ENCODE results near the gene TRIM50.
"Not testable (repeated sequence)": the region's sequence is repeated elsewhere in the genome, so short reads cannot be mapped to it uniquely, and the experiment has no call there.

Gene TRIM50

DNA sequence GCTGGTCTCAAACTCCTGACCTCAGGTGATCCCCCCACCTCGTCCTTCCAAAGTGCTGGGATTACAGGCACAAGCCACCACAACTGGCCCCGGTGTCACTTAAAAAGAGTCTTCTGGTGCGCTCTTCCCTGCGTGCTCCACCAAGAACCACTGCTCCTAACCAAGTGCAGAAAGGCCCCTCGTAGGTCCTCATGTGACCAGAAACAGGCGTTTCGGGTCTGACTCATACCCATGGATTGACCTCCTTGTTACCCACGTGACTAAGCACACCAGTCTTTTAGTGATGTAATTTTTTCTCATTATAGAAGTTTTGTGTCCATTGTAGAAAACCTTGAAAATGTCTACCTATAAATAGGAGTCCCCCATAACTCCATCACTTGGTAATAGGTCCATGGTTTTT lies 14.0 kb upstream of the TRIM50 start:
- Mint-ChIP-seq H3K27me3 (peaks cover 20 to 48% of the 10 kb centered on the region in 2 donors), H3K4me1 (ENCODE audit: low read depth in 2 of 2) (no peaks in the 10 kb centered on the region), H3K27ac (no peak overlapping the region), H3K4me3 (no peak overlapping the region), H3K9me3 (no peaks in the 10 kb centered on the region), H3K36me3 (ENCODE audit: insufficient read depth) (no peaks in the 10 kb centered on the region)
- ATAC-seq (replicated peaks) (no peak), DNase-seq (no peak)

DNA sequence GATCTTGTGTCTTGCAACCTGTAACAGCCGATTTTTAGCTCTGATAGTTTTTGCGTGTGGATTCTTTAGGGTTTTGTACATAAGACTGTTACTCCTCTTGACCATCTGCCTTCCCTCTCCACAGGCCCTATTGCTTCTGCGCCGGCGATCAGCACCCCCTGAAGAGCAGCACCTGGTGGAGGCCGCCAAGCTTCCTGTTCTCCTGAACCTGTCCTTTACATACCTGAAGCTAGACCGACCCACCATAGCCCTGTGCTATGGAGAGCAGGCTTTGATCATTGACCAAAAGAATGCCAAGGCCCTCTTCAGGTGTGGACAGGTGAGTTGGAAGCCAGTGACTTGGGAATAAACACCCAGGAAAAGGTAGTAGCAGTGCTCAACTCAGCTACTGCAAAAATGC lies 12.6 kb upstream of the TRIM50 start:
- no peaks in the 10 kb centered on the region for H3K4me1 Mint-ChIP-seq (ENCODE audit: low read depth in 2 of 2)
- no peaks in the 10 kb centered on the region for H3K9me3 Mint-ChIP-seq
- H3K4me3 Mint-ChIP-seq: no peak overlapping the region
- peaks cover 20 to 35% of the 10 kb centered on the region in 2 donors for H3K27me3 Mint-ChIP-seq
- ATAC-seq (replicated peaks): no peak
- DNase-seq: no peak
- no peaks in the 10 kb centered on the region for H3K36me3 Mint-ChIP-seq (ENCODE audit: insufficient read depth)
- peak overlapping the region in 1 of 2 donors; percentile 2 for H3K27ac Mint-ChIP-seq

DNA sequence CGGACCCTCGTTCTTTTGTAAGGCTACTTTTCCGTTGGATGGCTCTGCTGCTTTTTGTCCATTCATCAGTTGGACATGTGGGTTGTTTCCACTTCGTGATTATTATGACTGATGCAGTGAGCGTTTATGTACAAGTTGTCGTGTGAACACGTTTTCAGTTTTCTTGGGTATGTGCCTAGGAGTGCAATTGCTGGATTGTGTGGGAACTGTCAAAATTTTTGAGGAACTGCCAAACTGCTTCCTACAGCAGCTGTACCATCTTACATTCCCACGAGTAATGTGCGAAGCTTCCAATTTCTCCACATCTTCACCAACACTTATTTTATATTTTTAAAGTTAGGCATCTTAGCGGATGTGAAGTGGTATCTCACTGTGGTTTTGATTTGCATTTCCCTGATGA lies 10.4 kb upstream of the TRIM50 start:
- Mint-ChIP-seq H3K4me3 (no peak overlapping the region), H3K36me3 (ENCODE audit: insufficient read depth) (no peaks in the 10 kb centered on the region), H3K27me3 (peaks cover 15 to 18% of the 10 kb centered on the region in 2 donors), H3K27ac (no peak overlapping the region), H3K9me3 (no peaks in the 10 kb centered on the region), H3K4me1 (ENCODE audit: low read depth in 2 of 2) (no peaks in the 10 kb centered on the region)
- DNase-seq (no peak), ATAC-seq (replicated peaks) (no peak)

DNA sequence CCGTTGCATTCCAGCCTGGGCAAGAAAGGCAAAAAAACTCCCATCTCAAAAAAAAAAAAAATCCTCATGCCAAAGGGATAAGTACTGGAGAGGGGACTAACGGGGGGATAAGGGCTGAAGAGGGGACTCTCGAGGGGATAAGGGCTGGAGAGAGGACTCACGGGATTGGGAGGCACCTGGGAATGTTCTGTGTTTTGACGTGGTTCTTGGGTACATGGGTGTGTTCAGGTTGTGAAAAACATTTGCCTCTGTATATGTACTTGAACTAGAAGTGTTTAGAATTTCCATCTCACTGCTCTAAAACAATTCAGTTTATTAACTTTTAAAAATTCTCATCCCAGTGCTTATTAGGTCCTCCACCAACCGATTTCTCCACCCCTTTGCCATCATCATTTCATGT lies 4.6 kb upstream of the TRIM50 start:
- DNase-seq (no peak), ATAC-seq (replicated peaks) (no peak)
- H3K27me3 Mint-ChIP-seq: no peaks in the 10 kb centered on the region
- no peak overlapping the region for H3K27ac Mint-ChIP-seq
- no peak overlapping the region for H3K4me3 Mint-ChIP-seq
- no peaks in the 10 kb centered on the region for H3K36me3 Mint-ChIP-seq (ENCODE audit: insufficient read depth)
- H3K4me1 Mint-ChIP-seq (ENCODE audit: low read depth in 2 of 2): no peaks in the 10 kb centered on the region
- H3K9me3 Mint-ChIP-seq: no peaks in the 10 kb centered on the region

DNA sequence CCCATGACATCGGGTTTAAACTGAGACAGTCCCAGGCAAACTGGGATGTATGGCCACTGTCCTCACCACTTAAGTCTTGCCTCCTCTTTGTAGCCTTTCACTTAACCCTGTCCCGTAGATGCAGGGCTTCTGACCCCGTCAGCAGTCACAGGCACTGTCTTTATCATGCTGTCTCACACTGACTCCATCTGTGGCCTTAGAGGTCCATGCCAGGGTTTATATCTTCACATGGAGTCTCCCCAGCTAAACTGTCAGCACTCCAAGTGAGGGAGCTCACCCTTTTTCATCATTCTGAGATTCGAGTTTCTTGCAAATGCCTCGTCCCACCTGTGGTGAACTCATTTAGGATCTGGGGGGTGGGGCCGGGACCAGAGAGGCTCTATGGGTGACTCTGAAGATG lies 2.9 kb upstream of the TRIM50 start:
- H3K36me3 Mint-ChIP-seq (ENCODE audit: insufficient read depth): no peaks in the 10 kb centered on the region
- DNase-seq (no peak), ATAC-seq (replicated peaks) (no peak)
- H3K27me3 Mint-ChIP-seq: no peaks in the 10 kb centered on the region
- H3K4me1 Mint-ChIP-seq (ENCODE audit: low read depth in 2 of 2): no peaks in the 10 kb centered on the region
- no peak overlapping the region for H3K4me3 Mint-ChIP-seq
- H3K27ac Mint-ChIP-seq: no peak overlapping the region
- H3K9me3 Mint-ChIP-seq: no peaks in the 10 kb centered on the region

- H3K4me1 Mint-ChIP-seq (ENCODE audit: low read depth in 2 of 2): no peaks in the 10 kb centered on the region
- H3K4me3 Mint-ChIP-seq: no peak overlapping the region
- no peaks in the 10 kb centered on the region for H3K27me3 Mint-ChIP-seq
- DNase-seq (no peak), ATAC-seq (replicated peaks) (no peak)
- peak overlapping the region in 1 of 2 donors; percentile 27 for H3K27ac Mint-ChIP-seq
- H3K9me3 Mint-ChIP-seq: no peaks in the 10 kb centered on the region
- H3K36me3 Mint-ChIP-seq (ENCODE audit: insufficient read depth): no peaks in the 10 kb centered on the region
Observed at GRCh38 chr7:73329861-73330581, 2.1 kb upstream of the TRIM50 start.

- ATAC-seq (replicated peaks) (no peak), DNase-seq (no peak)
- no peak overlapping the region for H3K4me3 Mint-ChIP-seq
- peak overlapping the region in 1 of 2 donors; percentile 27 for H3K27ac Mint-ChIP-seq
- H3K27me3 Mint-ChIP-seq: no peaks in the 10 kb centered on the region
- peaks cover 7 to 8% of the 10 kb centered on the region in 2 donors for H3K4me1 Mint-ChIP-seq (ENCODE audit: low read depth in 2 of 2)
- H3K36me3 Mint-ChIP-seq (ENCODE audit: insufficient read depth): peaks cover 2% of the 10 kb centered on the region
- H3K9me3 Mint-ChIP-seq: no peaks in the 10 kb centered on the region
Observed at GRCh38 chr7:73328696-73329095, 814 bp upstream of the TRIM50 start.

- H3K4me3 Mint-ChIP-seq; H3K27me3 Mint-ChIP-seq; H3K4me1 Mint-ChIP-seq (ENCODE audit: low read depth in 2 of 2); H3K9me3 Mint-ChIP-seq; H3K36me3 Mint-ChIP-seq (ENCODE audit: insufficient read depth); DNase-seq; H3K27ac Mint-ChIP-seq; ATAC-seq (replicated peaks): not testable (repeated sequence)
Observed at GRCh38 chr7:73327449-73327848, 433 bp downstream of the TRIM50 start.

DNA sequence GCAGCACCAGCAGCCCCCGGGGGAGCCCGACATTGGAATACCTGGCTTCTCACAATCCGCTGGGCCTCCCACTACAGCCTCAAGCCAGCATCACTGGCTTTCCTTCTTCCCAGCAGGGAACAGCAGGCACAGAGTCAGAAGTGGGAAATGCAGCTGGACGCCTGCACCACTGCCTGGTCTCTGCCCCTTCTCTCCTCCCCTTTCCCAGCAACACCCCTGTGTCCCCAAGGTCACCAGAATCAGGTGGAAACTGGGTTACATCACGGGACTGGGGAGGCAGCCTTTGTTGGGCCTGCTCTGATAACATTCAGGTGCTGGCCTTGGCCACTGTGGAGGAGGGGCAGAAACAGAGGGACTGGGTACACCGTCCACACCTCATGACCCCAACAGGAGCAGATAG lies 2.5 kb downstream of the TRIM50 start:
- H3K36me3 Mint-ChIP-seq (ENCODE audit: insufficient read depth); H3K4me3 Mint-ChIP-seq; H3K4me1 Mint-ChIP-seq (ENCODE audit: low read depth in 2 of 2); ATAC-seq (replicated peaks); H3K27me3 Mint-ChIP-seq; H3K9me3 Mint-ChIP-seq; DNase-seq: not testable (repeated sequence)
- H3K27ac Mint-ChIP-seq: peak overlapping the region in 1 of 2 donors; percentile 38

DNA sequence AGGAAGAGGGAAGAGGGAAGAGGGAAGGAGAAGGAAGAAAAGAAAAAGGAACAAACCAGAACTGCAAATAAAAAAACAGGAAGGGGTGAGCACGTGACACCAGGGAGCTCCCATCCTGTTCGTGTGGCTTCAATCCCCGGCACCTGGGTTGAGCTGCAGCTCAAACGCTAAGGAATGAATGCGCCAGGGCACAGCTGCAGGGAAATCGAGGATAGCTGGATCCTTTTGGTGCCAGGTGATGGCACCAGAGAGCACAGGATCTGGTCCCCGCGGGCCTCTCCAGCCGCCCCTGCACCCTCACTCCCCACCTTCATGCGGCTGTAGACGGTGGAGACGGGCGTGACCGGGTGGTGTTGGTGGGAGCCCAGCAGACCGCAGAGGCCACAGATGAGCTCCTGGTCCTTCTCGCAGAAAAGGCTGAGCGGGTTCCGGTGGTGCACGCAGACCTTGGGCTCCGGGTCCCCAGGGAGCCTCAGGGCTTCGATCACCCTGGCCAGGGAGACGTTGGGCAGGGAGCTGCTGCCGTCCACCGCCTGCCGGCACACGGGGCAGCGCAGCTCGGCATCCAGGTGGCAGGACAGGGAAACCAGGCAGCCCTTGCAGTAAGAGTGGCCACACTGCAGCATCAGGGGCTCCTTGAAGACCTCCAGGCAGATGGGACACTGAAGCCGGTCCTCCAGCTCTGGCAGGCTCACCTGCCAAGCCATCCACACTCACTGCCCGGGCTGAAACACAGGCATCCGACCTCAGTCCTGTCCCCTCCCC lies 3.6 kb downstream of the TRIM50 start:
- H3K27me3 Mint-ChIP-seq; H3K36me3 Mint-ChIP-seq (ENCODE audit: insufficient read depth); H3K9me3 Mint-ChIP-seq; H3K4me1 Mint-ChIP-seq (ENCODE audit: low read depth in 2 of 2): not testable (repeated sequence)
- Mint-ChIP-seq H3K4me3 (peak overlapping the region; percentile 73), H3K27ac (peak overlapping the region; percentile 84 to 86)
- DNase-seq (peak; percentile 25 to 38 (median 27)), ATAC-seq (replicated peaks) (peak; percentile 94)

GRCh38 chr7:73323434-73324080 lies 4.3 kb downstream of the TRIM50 start:
- H3K9me3 Mint-ChIP-seq; H3K27me3 Mint-ChIP-seq; H3K36me3 Mint-ChIP-seq (ENCODE audit: insufficient read depth); H3K4me1 Mint-ChIP-seq (ENCODE audit: low read depth in 2 of 2); DNase-seq; ATAC-seq (replicated peaks): not testable (repeated sequence)
- Mint-ChIP-seq H3K27ac (peak overlapping the region; percentile 84 to 86), H3K4me3 (peak overlapping the region; percentile 73)

DNA sequence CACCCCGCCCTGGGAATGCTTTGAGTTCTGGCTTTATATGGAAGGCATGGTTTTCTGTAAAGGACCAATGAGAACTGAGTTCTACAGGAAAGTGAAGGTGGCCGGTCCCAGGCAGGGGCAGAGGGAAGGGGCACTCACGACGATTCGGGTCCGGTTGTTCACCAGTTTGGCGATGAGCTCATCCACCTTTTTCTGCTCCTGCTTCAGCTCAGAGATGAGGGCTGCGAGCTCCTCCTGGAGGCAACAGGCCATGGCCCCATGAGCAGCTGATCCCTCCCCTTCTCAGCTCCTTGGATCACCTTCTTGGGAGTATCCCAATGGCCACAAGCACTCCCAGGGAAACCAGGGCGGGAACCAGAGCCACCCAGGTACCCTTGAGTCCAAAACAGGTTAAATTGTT lies 7.9 kb downstream of the TRIM50 start:
- H3K36me3 Mint-ChIP-seq (ENCODE audit: insufficient read depth); H3K4me3 Mint-ChIP-seq; DNase-seq; ATAC-seq (replicated peaks); H3K9me3 Mint-ChIP-seq; H3K27me3 Mint-ChIP-seq; H3K4me1 Mint-ChIP-seq (ENCODE audit: low read depth in 2 of 2); H3K27ac Mint-ChIP-seq: not testable (repeated sequence)

DNA sequence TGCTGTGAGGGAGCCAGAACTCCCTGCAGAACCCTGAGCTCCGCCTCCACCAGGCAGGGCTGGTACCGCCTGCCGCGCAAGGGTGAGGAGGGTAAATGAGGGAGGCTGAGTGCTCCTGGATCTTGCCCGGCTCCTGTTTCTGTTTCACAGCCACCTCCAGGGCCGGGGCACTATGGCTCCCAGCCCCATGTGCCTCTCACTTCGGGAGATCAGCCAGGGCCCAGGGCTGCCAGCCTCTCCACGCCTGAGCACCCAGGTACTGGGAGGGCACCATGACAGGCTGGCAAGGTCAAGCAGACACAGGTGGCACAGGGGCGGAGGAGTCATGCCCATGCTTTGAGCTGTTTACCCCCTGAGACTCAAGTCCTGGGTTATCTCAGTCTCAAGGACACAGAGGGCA lies 8.3 kb downstream of the TRIM50 start:
- not testable (repeated sequence) for ATAC-seq (replicated peaks); H3K36me3 Mint-ChIP-seq (ENCODE audit: insufficient read depth); DNase-seq; H3K27ac Mint-ChIP-seq; H3K4me3 Mint-ChIP-seq; H3K4me1 Mint-ChIP-seq (ENCODE audit: low read depth in 2 of 2); H3K9me3 Mint-ChIP-seq; H3K27me3 Mint-ChIP-seq

All from effector memory CD8-positive, alpha-beta T cell (primary cell).